ENCODE data around the gene CDC34. TPM values are rescaled to one million over a fixed set of nuclear protein-coding genes. Genes with fewer than 3 reads are reported as not detected.
A peak's percentile ranks its signal among the peaks of the same experiment; 100 is the strongest.

Gene CDC34
- total RNA-seq, 1 experiment from 2014 or later: 33.2 TPM

GRCh38 chr19:497491-497868, 34.1 kb upstream of the CDC34 start:
- DNase-seq (ENCODE audit: low spot score): no peak

GRCh38 chr19:497869-498510, 33.6 kb upstream of the CDC34 start:
- DNase-seq (ENCODE audit: low spot score): no peak

GRCh38 chr19:498511-498891, 33.1 kb upstream of the CDC34 start:
- DNase-seq (ENCODE audit: low spot score): no peak

GRCh38 chr19:498977-499623, 32.5 kb upstream of the CDC34 start:
- DNase-seq (ENCODE audit: low spot score): no peak

- DNase-seq (ENCODE audit: low spot score): no peak
Measured at GRCh38 chr19:501646-502045, 29.9 kb upstream of the CDC34 start.

GRCh38 chr19:504616-505015, 26.9 kb upstream of the CDC34 start:
- DNase-seq (ENCODE audit: low spot score): no peak

GRCh38 chr19:506404-507285, 24.9 kb upstream of the CDC34 start:
- peak; percentile 100 for DNase-seq (ENCODE audit: low spot score)

- peak; percentile 63 for DNase-seq (ENCODE audit: low spot score)
Measured at GRCh38 chr19:507286-508203, 24.0 kb upstream of the CDC34 start, which contains the start of gene TPGS1. Gene TPGS1 (plus strand): TSS chr19:507497. CDS start chr19:507507, 10 bp downstream.

GRCh38 chr19:508204-509150, 23.1 kb upstream of the CDC34 start:
- no peak for DNase-seq (ENCODE audit: low spot score)

- DNase-seq (ENCODE audit: low spot score): peak; percentile 86
Measured at GRCh38 chr19:510606-511100, 20.9 kb upstream of the CDC34 start.

GRCh38 chr19:511101-511851, 20.3 kb upstream of the CDC34 start:
- DNase-seq (ENCODE audit: low spot score): peak; percentile 63

- no peak for DNase-seq (ENCODE audit: low spot score)
Measured at GRCh38 chr19:512547-513365, 18.8 kb upstream of the CDC34 start.

GRCh38 chr19:513368-514165, 18.0 kb upstream of the CDC34 start:
- DNase-seq (ENCODE audit: low spot score): no peak

- no peak for DNase-seq (ENCODE audit: low spot score)
Measured at GRCh38 chr19:514166-514663, 17.3 kb upstream of the CDC34 start.

- no peak for DNase-seq (ENCODE audit: low spot score)
Measured at GRCh38 chr19:517721-518597, 13.6 kb upstream of the CDC34 start.

- no peak for DNase-seq (ENCODE audit: low spot score)
Measured at GRCh38 chr19:518598-519231, 12.8 kb upstream of the CDC34 start.
